H1 (cell line): Measurements from ENCODE around the gene TSPAN9. TPM values are rescaled to one million over a fixed set of nuclear protein-coding genes. Genes with fewer than 3 reads are reported as not detected.

ENCODE experiments used
- CTCF ChIA-PET: fragments of 300-600 bp; sonication (Branson Sonifier 250); formaldehyde crosslinking; loops from one replicate; lab custom pipeline; 2021; ENCODE audit not compliant: partially characterized antibody; lab: Charles Lee
- POLR2A ChIA-PET: fragments of 300-600 bp; sonication (Branson Sonifier 250); formaldehyde crosslinking; loops from one replicate; lab custom pipeline; 2021; ENCODE audit warnings: inconsistent platforms; ENCODE audit not compliant: partially characterized antibody; lab: Charles Lee
- DNase-seq, 2 experiments: peaks; one replicate each; pipeline versions ENCODE4 v3.0.0 to v3.0.0-alpha.2; 2010 to 2022; ENCODE audit warnings: low spot score in 2 of 2, low read depth in 1 of 2, mixed read lengths in 1 of 2
- FAIRE-seq: peaks from 2 replicates; lab custom pipeline; 2011; peaks lifted over from hg19 to GRCh38; lab: Jason Lieb, UNC
- H2AFZ ChIP-seq: 2 replicates; pipeline ENCODE4 v1.8.1; 2012; ENCODE audit warnings: low read length, inconsistent platforms
- H2AK5ac ChIP-seq: 2 replicates; pipeline ENCODE4 v1.6.1; 2013; ENCODE audit warnings: low read depth, low read length
- H2BK120ac ChIP-seq: replicated peaks from 2 replicates; pipeline ENCODE3; 2013; ENCODE audit warnings: low read depth, low read length, inconsistent platforms
- H2BK12ac ChIP-seq: 2 replicates; pipeline ENCODE4 v1.6.1; 2013; ENCODE audit warnings: low read depth, low read length
- H2BK15ac ChIP-seq: 2 replicates; pipeline ENCODE4 v1.6.1; 2013; ENCODE audit warnings: low read length
- H2BK20ac ChIP-seq: 2 replicates; pipeline ENCODE4 v1.6.1; 2013; ENCODE audit warnings: low read length
- H2BK5ac ChIP-seq: 2 replicates; pipeline ENCODE4 v1.6.1; 2013; ENCODE audit warnings: low read depth, low read length
- H3K14ac ChIP-seq: 2 replicates; pipeline ENCODE4 v1.6.1; 2013; ENCODE audit warnings: inconsistent platforms; ENCODE audit not compliant: insufficient read length
- H3K18ac ChIP-seq: 2 replicates; pipeline ENCODE4 v1.6.1; 2013; ENCODE audit warnings: low read length; ENCODE audit errors: extremely low read depth
- H3K23ac ChIP-seq: 2 replicates; pipeline ENCODE4 v1.6.1; 2013; ENCODE audit warnings: inconsistent platforms; ENCODE audit not compliant: insufficient read length
- H3K23me2 ChIP-seq: 2 replicates; pipeline ENCODE4 v1.6.1; 2013; ENCODE audit warnings: low read depth, low read length
- H3K27ac ChIP-seq: 2 replicates; pipeline ENCODE4 v1.6.1; 2011; ENCODE audit warnings: low read depth, low read length, inconsistent platforms
- H3K27me3 ChIP-seq, 4 experiments: replicated peaks in 1 of 4; 1 replicate in 1 of 4; 2 replicates in 3 of 4; pipeline versions ENCODE4 v1.6.1 to v1.8.1; 2011 to 2013; ENCODE audit warnings: low read length in 3 of 4, mild to moderate bottlenecking in 3 of 4, inconsistent platforms in 2 of 4, mixed read lengths in 2 of 4, moderate library complexity in 1 of 4; ENCODE audit not compliant: control insufficient read depth in 3 of 4, insufficient read depth in 3 of 4; ENCODE audit errors: extremely low read depth in 1 of 4
- H3K36me3 ChIP-seq, 4 experiments: 2 replicates each; pipeline versions ENCODE4 v1.6.1 to v1.8.1; 2011 to 2013; ENCODE audit warnings: mild to moderate bottlenecking in 4 of 4, low read length in 3 of 4, moderate library complexity in 2 of 4, control low read depth in 1 of 4, inconsistent platforms in 1 of 4; ENCODE audit not compliant: insufficient read depth in 4 of 4, control insufficient read depth in 2 of 4
- H3K4ac ChIP-seq: replicated peaks from 2 replicates; pipeline ENCODE3; 2013; ENCODE audit warnings: low read length, low read depth, mixed read lengths, inconsistent platforms; ENCODE audit not compliant: insufficient read length
- H3K4me1 ChIP-seq, 4 experiments: replicated peaks in 1 of 4; 1 replicate in 1 of 4; 2 replicates in 3 of 4; pipeline versions ENCODE4 v1.6.1 to v1.8.1; 2011 to 2013; ENCODE audit warnings: low read length in 3 of 4, inconsistent platforms in 2 of 4, mixed read lengths in 1 of 4; ENCODE audit not compliant: insufficient read depth in 4 of 4, control insufficient read depth in 3 of 4
- H3K4me2 ChIP-seq, 2 experiments: 2 replicates each; pipeline versions ENCODE4 v1.6.1 to v1.8.1; 2011 to 2013; ENCODE audit warnings: low read depth in 2 of 2, low read length in 2 of 2, control low read depth in 1 of 2, inconsistent platforms in 1 of 2, mild to moderate bottlenecking in 1 of 2; ENCODE audit not compliant: insufficient read depth in 1 of 2
- H3K4me3 ChIP-seq, 4 experiments: fragments of 200-600, 300-600 bp in 1 of 4; sonication (generic), shearing (Covaris generic), sonication (Bioruptor Twin) in 1 of 4; 2 replicates each; pipeline versions ENCODE4 v1.5.1 to v1.8.1; 2011 to 2016; ENCODE audit warnings: low read length in 4 of 4, low read depth in 3 of 4, control low read depth in 2 of 4, inconsistent platforms in 2 of 4, mild to moderate bottlenecking in 2 of 4, mixed read lengths in 1 of 4, moderate library complexity in 1 of 4; ENCODE audit not compliant: insufficient read depth in 2 of 4; ENCODE audit errors: extremely low read depth in 1 of 4
- H3K56ac ChIP-seq: replicated peaks from 2 replicates; pipeline ENCODE3; 2013; ENCODE audit warnings: low read depth, mild to moderate bottlenecking, mixed read lengths, low read length, inconsistent platforms; ENCODE audit not compliant: insufficient read length
- H3K79me1 ChIP-seq: 2 replicates; pipeline ENCODE4 v1.6.1; 2013; ENCODE audit warnings: low read depth, low read length, control low read depth
- H3K79me2 ChIP-seq, 2 experiments: 2 replicates each; pipeline versions ENCODE4 v1.6.1 to v1.8.1; 2012 to 2013; ENCODE audit warnings: low read length in 2 of 2, mild to moderate bottlenecking in 2 of 2, inconsistent platforms in 1 of 2; ENCODE audit not compliant: insufficient read depth in 2 of 2, control insufficient read depth in 1 of 2
- H3K9ac ChIP-seq, 4 experiments: replicated peaks in 1 of 4; 1 replicate in 1 of 4; 2 replicates in 3 of 4; pipeline versions ENCODE4 v1.6.1 to v1.8.1; 2011 to 2013; ENCODE audit warnings: low read depth in 3 of 4, low read length in 3 of 4, control low read depth in 2 of 4, mild to moderate bottlenecking in 2 of 4, moderate library complexity in 2 of 4, inconsistent platforms in 1 of 4; ENCODE audit errors: extremely low read depth in 1 of 4
- H3K9me3 ChIP-seq, 2 experiments: 2 replicates each; pipeline versions ENCODE4 v1.6.1 to v1.8.1; 2012 to 2013; ENCODE audit warnings: mild to moderate bottlenecking in 2 of 2, moderate library complexity in 2 of 2, control low read depth in 1 of 2, inconsistent platforms in 1 of 2, low read depth in 1 of 2, low read length in 1 of 2, mixed read lengths in 1 of 2; ENCODE audit not compliant: insufficient read depth in 2 of 2
- H4K20me1 ChIP-seq, 2 experiments: replicated peaks in 1 of 2; 2 replicates each; pipeline versions ENCODE3 to v1.8.1; 2011 to 2013; ENCODE audit warnings: inconsistent platforms in 2 of 2, low read length in 2 of 2, mild to moderate bottlenecking in 1 of 2; ENCODE audit not compliant: insufficient read depth in 2 of 2, control insufficient read depth in 1 of 2
- H4K5ac ChIP-seq: 2 replicates; pipeline ENCODE4 v1.6.1; 2013; ENCODE audit warnings: low read length, low read depth, mixed read lengths, inconsistent platforms; ENCODE audit not compliant: insufficient read length
- H4K8ac ChIP-seq: 2 replicates; pipeline ENCODE4 v1.8.0; 2013; ENCODE audit warnings: mild to moderate bottlenecking, moderate library complexity, low read length, inconsistent platforms; ENCODE audit not compliant: insufficient read depth; ENCODE audit errors: extremely low read depth
- H4K91ac ChIP-seq: replicated peaks from 2 replicates; pipeline ENCODE3; 2013; ENCODE audit warnings: low read length, mixed read lengths, inconsistent platforms; ENCODE audit not compliant: insufficient read length
- BCL11A ChIP-seq, 2 experiments: IDR thresholded peaks; one replicate each; pipeline ENCODE4 v1.6.1; 2011; ENCODE audit warnings: low read depth in 2 of 2, low read length in 2 of 2, mild to moderate bottlenecking in 2 of 2
- BRCA1 ChIP-seq: IDR thresholded peaks from 2 replicates; pipeline ENCODE4 v1.6.1; 2012; ENCODE audit warnings: low read depth, low read length, improper control_type of control experiment
- CHD2 ChIP-seq: IDR thresholded peaks from 2 replicates; pipeline ENCODE4 v1.6.1; 2012; ENCODE audit warnings: low read length, improper control_type of control experiment
- PHF8 ChIP-seq: fragments of 200-600 bp; sonication (generic); conservative IDR thresholded peaks from 2 replicates; pipeline ENCODE4 v1.7.1; 2012; ENCODE audit warnings: low read depth, mild to moderate bottlenecking, inconsistent platforms, low read length, moderate library complexity
- SP2 ChIP-seq: IDR thresholded peaks from 2 replicates; pipeline ENCODE4 v1.6.1; 2012; ENCODE audit warnings: mild to moderate bottlenecking, low read length, inconsistent platforms
- TAF1 ChIP-seq: IDR thresholded peaks from 2 replicates; pipeline ENCODE4 v1.6.1; 2011; ENCODE audit warnings: mild to moderate bottlenecking, low read depth, low read length
- TEAD4 ChIP-seq: IDR thresholded peaks from 2 replicates; pipeline ENCODE4 v1.6.1; 2012; ENCODE audit warnings: low read depth, low read length, inconsistent platforms, mixed read lengths
- WGBS, 2 experiments: shearing (Covaris generic) in 1 of 2; methylation state at CpG; one replicate each; pipeline versions ENCODE4 v1.1.6 to v1.1.7; 2013 to 2015; ENCODE audit warnings: low lambda C conversion rate in 2 of 2, mixed read lengths in 2 of 2, inconsistent platforms in 1 of 2, low coverage in 1 of 2, missing lambda C conversion rate in 1 of 2; ENCODE audit not compliant: insufficient replicate concordance in 2 of 2, insufficient coverage in 1 of 2, insufficient read length in 1 of 2; ENCODE audit errors: extremely low coverage in 1 of 2, missing lambda C conversion rate in 1 of 2; 5-methylcytosine and 5-hydroxymethylcytosine counted together
- polyA plus RNA-seq, 7 experiments: library from polyadenylated mRNA; depleted of rRNA in 3 of 7; stranded (reverse) in 5 of 7; unstranded in 2 of 7; fragments of >200 nt in 5 of 7; fragments of 200-250 nt in 2 of 7; gene quantifications; 1 replicate in 5 of 7; 2 replicates in 1 of 7; 4 replicates in 1 of 7; pipeline versions ENCODE4 v1.2.1 to v1.2.3, GENCODE V29; 2011 to 2013; ENCODE audit warnings: missing spikeins in 2 of 7, mixed read lengths in 2 of 7
- total RNA-seq: library from RNA; stranded (reverse); fragmentation: NEBNext Ultra II Directional; extraction: Animal tissue kit (Norgen Biotek cat#: 25700); gene quantifications from 2 replicates; pipeline ENCODE4 v1.2.1, GENCODE V29; 2021
- TF ChIP-seq, protein P1 (sequence below), 3 experiments: IDR thresholded peaks; 1 replicate in 2 of 3; 2 replicates in 1 of 3; pipeline versions ENCODE4 v1.5.1 to v1.6.1; 2011; ENCODE audit warnings: low read length in 3 of 3, mild to moderate bottlenecking in 3 of 3, inconsistent platforms in 2 of 3, low read depth in 1 of 3, moderate library complexity in 1 of 3; ENCODE audit not compliant: insufficient read depth in 1 of 3; ENCODE audit errors: control extremely low read depth in 1 of 3

The TSPAN9 gene
- total and polyA plus RNA-seq, 2 of the 8 experiments (the other 6 are each of a cell fraction or from before 2014, with no cell fraction given) = 11.5 to 29.1 TPM

DNA sequence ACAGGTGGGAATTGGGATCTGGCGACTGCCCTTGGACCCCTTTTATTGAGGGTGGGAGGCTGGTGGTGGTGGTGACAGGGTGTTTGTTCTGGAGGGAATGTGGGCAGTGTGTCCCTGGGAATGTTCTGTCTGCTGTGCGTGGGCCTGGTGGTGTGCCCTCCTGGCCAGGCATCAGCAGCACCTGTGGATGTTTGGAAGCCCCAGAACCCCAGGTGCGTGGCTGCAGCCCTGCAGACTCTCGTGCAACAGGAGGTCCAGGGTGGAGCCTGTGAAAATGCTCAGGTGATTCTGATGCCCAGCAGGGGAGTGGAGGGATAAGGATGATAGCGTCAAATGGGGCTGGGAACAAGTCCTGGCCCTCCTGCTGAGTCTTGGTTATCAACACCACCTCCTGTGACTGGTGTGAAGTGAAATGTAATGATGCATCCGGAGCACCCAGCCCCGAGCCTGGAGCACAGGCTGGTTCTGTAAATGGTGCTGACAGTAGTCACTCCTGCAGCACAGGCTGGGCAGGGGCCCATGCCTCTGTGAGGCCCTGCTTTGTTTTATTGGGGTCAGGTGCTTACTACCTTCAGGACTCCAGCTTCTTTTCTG is 176.6 kb downstream of the TSPAN9 start:
- Histone ChIP-seq H3K23me2 (no peaks in the 10 kb centered on the region), H4K8ac (peak overlapping the region; percentile 46; the same call in 1 of the 2 replicates), H3K36me3 (no peaks in the 10 kb centered on the region), H3K79me2 (no peaks in the 10 kb centered on the region), H2BK12ac (0 out of 2 replicates have a peak overlapping the region, but pooled peaks have one; percentile 9), H4K5ac (no peak overlapping the region), H2BK120ac (no peak overlapping the region), H3K4ac (no peak overlapping the region), H3K9me3 (no peaks in the 10 kb centered on the region), H2BK5ac (no peak overlapping the region; the same call in 1 of the 2 replicates), H3K4me2 (no peak overlapping the region), H3K79me1 (no peaks in the 10 kb centered on the region), H3K27ac (no peak overlapping the region), H3K56ac (no peak overlapping the region), H2AFZ (no peak overlapping the region), H3K14ac (no peak overlapping the region), H2BK20ac (no peak overlapping the region), H3K9ac (no peak overlapping the region), H3K27me3 (no peaks in the 10 kb centered on the region), H3K18ac (no peak overlapping the region), H3K4me3 (no peak overlapping the region), H3K4me1 (0 out of 7 replicates have a peak, but pooled peaks cover 0 to 2% (median 0%) of the 10 kb centered on the region in 4 experiments), H2BK15ac (no peak overlapping the region), H2AK5ac (no peak overlapping the region), H4K91ac (no peak overlapping the region), H3K23ac (no peak overlapping the region), H4K20me1 (no peaks in the 10 kb centered on the region)
- ChIA-PET POLR2A (interaction anchor here (1.2 kb wide), 1 partner anchor 11 kb away, joined by 3 read pairs; no protein-coding TSS in a partner anchor), CTCF (interaction anchor here (1.6 to 8.2 kb wide), 4 partner anchors 11 to 47 kb away, joined by 6 to 77 read pairs (median 28); no protein-coding TSS in a partner anchor)
- no peak for DNase-seq
- WGBS, 2 experiments = 88% methylated on average over 7 of the region's 7 CpGs; no CpG with 5 or more reads in 1 of the 2 experiments
- no peak for FAIRE-seq
- TF ChIP-seq BRCA1 (no peak), BCL11A (IDR thresholded peaks at IDR 0.05; ENCODE audit: low read depth in 2 of 2, low read length in 2 of 2) (no peak), CHD2 (no peak), PHF8 (no peak), TEAD4 (no peak), SP2 (no peak), TAF1 (no peak)
- TF ChIP-seq, protein P1, sequence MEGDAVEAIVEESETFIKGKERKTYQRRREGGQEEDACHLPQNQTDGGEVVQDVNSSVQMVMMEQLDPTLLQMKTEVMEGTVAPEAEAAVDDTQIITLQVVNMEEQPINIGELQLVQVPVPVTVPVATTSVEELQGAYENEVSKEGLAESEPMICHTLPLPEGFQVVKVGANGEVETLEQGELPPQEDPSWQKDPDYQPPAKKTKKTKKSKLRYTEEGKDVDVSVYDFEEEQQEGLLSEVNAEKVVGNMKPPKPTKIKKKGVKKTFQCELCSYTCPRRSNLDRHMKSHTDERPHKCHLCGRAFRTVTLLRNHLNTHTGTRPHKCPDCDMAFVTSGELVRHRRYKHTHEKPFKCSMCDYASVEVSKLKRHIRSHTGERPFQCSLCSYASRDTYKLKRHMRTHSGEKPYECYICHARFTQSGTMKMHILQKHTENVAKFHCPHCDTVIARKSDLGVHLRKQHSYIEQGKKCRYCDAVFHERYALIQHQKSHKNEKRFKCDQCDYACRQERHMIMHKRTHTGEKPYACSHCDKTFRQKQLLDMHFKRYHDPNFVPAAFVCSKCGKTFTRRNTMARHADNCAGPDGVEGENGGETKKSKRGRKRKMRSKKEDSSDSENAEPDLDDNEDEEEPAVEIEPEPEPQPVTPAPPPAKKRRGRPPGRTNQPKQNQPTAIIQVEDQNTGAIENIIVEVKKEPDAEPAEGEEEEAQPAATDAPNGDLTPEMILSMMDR (IDR thresholded peaks at IDR 0.05; ENCODE audit: control extremely low read depth in 1 of 3, insufficient read depth in 1 of 3, low read depth in 1 of 3, low read length in 3 of 3) = no peak
